Measurements from ENCODE around the gene PET100. TPM values are rescaled to one million over a fixed set of nuclear protein-coding genes. Genes with fewer than 3 reads are reported as not detected.
A peak's percentile ranks its signal among the peaks of the same experiment; 100 is the strongest.

PET100 gene
- polyA plus RNA-seq, 1 donor from 2014 or later: 105 TPM

- TF ChIP-seq MXI1 (conservative IDR thresholded peaks at IDR 0.05; ENCODE audit: poor library complexity, severe bottlenecking) (peak; percentile 46), TAF1 (IDR thresholded peaks at IDR 0.05; ENCODE audit: low read depth) (no peak)
These were observed 49.6 kb downstream of the PET100 start (continued) for GRCh38 chr19:7678971-7679751.

GRCh38 chr19:7679771-7680605 is 50.4 kb downstream of the PET100 start:
- H3K79me2 ChIP-seq (replicated peaks; ENCODE audit: insufficient read depth, low read length): peaks cover 8% of the 10 kb centered on the region
- TF ChIP-seq CTCF (IDR thresholded peaks at IDR 0.05; ENCODE audit: poor library complexity, severe bottlenecking) (no peak), EP300 (conservative IDR thresholded peaks at IDR 0.05; ENCODE audit: poor library complexity, severe bottlenecking) (no peak), RAD21 (conservative IDR thresholded peaks at IDR 0.05) (no peak), EZH2 (IDR thresholded peaks at IDR 0.05; ENCODE audit: borderline replicate concordance, insufficient read depth, low read length, poor library complexity, severe bottlenecking) (no peak), SMC3 (conservative IDR thresholded peaks at IDR 0.05; ENCODE audit: poor library complexity) (no peak), POLR2AphosphoS5 (IDR thresholded peaks at IDR 0.05) (no peak), REST (IDR thresholded peaks at IDR 0.05; ENCODE audit: borderline replicate concordance) (no peak), TAF1 (IDR thresholded peaks at IDR 0.05; ENCODE audit: low read depth) (no peak), MXI1 (conservative IDR thresholded peaks at IDR 0.05; ENCODE audit: poor library complexity, severe bottlenecking) (no peak)
- H3F3A ChIP-seq (ENCODE audit: insufficient read depth, low read length, poor library complexity, severe bottlenecking): no peaks in the 10 kb centered on the region
- no peak overlapping the region for H3K27ac ChIP-seq (ENCODE audit: low read length)
- no peaks in the 10 kb centered on the region for H4K20me1 ChIP-seq (ENCODE audit: insufficient read depth)
- H3K9me2 ChIP-seq (ENCODE audit: insufficient read depth, low read length): no peaks in the 10 kb centered on the region
- peak overlapping the region; percentile 100 for H3K4me3 ChIP-seq (ENCODE audit: low read length)
- H3K27me3 ChIP-seq (ENCODE audit: insufficient read depth, low read depth, low read length): no peaks in the 10 kb centered on the region
- H3K9me3 ChIP-seq (ENCODE audit: low read length): no peaks in the 10 kb centered on the region
- peak overlapping the region; percentile 42 for H3K9ac ChIP-seq (ENCODE audit: low read length)
- peak overlapping the region; percentile 30 for H2AFZ ChIP-seq (ENCODE audit: low read depth, low read length)
- H3K36me3 ChIP-seq (ENCODE audit: insufficient read depth, low read length): no peaks in the 10 kb centered on the region
- no peak overlapping the region for H3K4me2 ChIP-seq (ENCODE audit: low read length)

All from neural cell (in vitro differentiated cells).